Head of caudate nucleus (tissue), 42 donors: ENCODE measurements around the gene ARID1B.

Experiments
- DNase-seq, 42 donors: peaks; one replicate each; pipeline versions ENCODE4 v3.0.0 to v3.0.0-alpha.2; 2020 to 2021; ENCODE audit warnings: mixed read lengths in 7 of 42
- intact Hi-C: fragments of 100-400 bp; cut with DNase I; formaldehyde crosslinking; loops from one replicate; pipeline ENCODE4 v1.15.0; 2022

ARID1B gene

DNA sequence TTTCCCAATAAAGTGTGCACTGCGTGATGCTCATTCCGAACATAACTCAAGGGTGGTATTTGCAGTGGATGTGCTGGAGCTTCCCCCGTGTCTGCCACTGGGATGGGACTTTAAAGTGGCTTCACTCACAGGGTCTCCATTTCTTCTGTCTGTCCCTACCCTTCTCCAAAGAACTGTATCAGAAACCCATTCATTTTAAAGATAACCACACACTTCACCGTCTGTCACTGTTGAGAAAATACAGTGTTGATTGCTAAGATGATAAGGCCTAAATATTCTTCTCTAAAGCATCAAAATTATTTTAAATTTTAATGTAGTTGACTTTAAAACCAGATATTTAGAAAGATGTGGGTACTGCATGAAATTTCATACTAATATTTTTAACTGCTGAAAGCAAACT, 384.7 kb downstream of the ARID1B start:
- intact Hi-C loops = no loop called here
- DNase-seq = no peak

GRCh38 chr6:157162766-157163433, 385.7 kb downstream of the ARID1B start:
- peak in 17 of 42 donors; percentile 21 to 70 (median 46) for DNase-seq
- intact Hi-C loops = no loop called here

GRCh38 chr6:157163434-157164159, 386.4 kb downstream of the ARID1B start:
- intact Hi-C loops = no loop called here
- no peak for DNase-seq

DNA sequence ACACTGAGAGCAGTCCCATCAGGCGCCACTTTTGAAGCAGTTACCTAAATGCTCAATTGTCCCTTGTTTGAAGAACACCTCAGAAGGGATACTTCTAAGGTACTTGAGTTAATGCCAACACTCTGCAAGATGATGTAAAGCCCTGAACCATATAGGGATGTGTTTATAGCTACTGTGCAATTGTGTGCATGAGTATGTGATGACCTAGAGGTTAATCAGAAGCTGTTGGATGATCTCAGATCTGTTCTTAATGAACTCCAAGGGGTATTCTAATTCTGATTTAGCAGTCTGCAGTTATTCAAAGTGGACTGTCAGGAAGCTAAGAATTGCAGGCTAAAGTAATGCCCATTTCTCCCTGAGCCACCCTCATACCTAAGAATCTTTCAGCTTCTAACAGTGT, 387.8 kb downstream of the ARID1B start:
- intact Hi-C loops = no loop called here
- no peak for DNase-seq

GRCh38 chr6:157166784-157167183, 389.6 kb downstream of the ARID1B start:
- DNase-seq = no peak
- intact Hi-C loops = no loop called here

GRCh38 chr6:157167837-157168236, 390.7 kb downstream of the ARID1B start:
- intact Hi-C loops = no loop called here
- DNase-seq = no peak

DNA sequence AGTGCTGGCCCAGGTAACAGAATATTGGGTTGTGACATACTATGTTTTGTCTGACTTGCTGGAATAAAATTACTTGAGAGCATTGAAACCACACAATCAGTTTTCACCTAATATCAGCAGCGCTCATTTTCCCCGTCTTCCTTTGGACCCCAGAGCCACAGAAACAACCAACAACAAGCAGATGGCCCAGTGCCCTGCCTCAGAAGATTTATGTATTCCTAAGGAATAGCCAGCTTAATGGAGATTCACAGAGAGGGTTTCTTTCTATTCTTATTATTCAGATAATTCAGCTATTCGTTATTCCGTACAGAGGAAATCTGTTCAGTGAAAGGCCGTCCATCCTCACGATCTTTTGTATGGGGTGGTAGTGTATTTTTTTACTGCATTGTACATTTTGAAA, 391.3 kb downstream of the ARID1B start:
- no peak for DNase-seq
- intact Hi-C loops = no loop called here

DNA sequence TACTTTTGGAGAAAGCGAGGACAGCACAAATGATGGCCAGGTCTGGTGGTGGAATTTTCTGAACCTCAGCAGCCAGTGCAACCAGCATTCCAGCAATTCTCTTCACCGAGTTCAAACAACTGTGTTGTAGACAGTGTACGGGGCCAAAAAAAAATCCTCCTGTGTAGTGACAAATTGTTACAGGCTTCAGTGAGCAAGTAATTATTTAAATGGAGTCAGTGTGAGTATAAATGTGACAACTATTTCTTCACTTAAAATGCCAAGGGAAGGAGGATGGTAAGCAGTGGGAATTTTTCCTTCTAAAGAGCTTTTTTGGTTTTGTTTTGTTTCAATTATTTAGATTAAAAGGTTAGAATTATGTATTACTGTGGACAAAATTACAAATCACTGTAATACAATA, 392.0 kb downstream of the ARID1B start:
- no peak for DNase-seq
- intact Hi-C loops = no loop called here

- intact Hi-C loops = no loop called here
Measured at GRCh38 chr6:157169656-157170055, 392.5 kb downstream of the ARID1B start.

DNA sequence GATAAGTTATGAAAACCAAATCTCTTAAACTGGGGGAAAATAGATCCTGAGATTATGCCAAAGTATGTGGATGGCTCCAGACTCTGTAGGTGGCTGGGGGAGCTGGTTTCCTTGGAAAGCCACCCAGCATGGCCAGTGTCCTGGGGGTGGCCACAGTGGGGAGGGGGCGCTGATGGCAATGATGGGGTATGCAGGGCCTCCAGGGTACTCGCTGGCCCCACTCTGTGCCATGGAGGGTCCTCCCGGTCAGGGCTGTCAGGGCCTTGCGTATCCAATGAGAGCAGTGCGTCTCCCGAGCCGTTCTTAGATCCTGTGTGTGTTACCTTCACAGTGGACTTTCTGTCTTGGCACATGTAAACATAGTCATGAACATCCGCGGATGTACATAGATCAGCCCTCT, 393.4 kb downstream of the ARID1B start:
- intact Hi-C loops = no loop called here
- DNase-seq = no peak

More at GRCh38 chr6:157169656-157170055, 392.5 kb downstream of the ARID1B start:
- no peak for DNase-seq

- intact Hi-C loops = no loop called here
- no peak for DNase-seq
Measured at GRCh38 chr6:157171801-157172200, 394.6 kb downstream of the ARID1B start.

GRCh38 chr6:157172231-157172701, 395.1 kb downstream of the ARID1B start:
- intact Hi-C loops = no loop called here
- DNase-seq = peak in 6 of 42 donors; percentile 28 to 68 (median 39)

DNA sequence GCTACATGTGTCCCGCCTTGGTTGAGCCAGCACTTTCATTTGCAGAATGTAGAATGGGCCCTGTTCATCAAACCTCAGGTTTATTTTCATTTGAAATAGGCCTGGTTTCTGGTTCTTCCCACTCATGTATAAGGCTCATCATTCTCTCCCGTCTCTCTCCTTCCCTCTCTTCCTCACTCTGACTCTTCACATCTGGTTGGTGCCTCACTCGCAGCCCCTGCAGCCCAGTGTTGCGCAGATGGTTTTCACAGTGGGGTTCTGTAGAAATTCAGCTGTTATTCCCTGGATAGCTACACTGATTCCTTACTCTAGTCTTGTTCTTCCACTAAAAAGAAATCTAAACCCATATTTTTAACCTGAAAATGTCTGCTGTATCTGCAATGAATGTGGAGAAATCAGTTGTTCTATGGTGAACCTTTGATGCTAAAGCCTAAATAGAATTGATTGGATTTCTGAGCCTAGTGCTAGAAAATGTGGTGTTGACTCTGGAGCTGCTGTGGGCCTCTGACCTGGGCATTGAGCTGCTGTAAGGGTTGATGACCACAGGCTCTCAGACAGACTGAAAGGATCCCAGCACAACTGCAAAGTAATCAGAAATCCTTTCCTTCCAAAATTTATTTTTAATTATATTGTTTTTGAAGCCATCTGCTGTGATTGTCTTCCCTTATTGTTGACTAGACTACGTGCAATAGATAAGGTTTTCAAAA, 395.8 kb downstream of the ARID1B start:
- no peak for DNase-seq
- intact Hi-C loops = no loop called here

- intact Hi-C loops = no loop called here
- no peak for DNase-seq
Measured at GRCh38 chr6:157173776-157174175, 396.6 kb downstream of the ARID1B start.

- intact Hi-C loops = no loop called here
- DNase-seq = no peak
Measured at GRCh38 chr6:157174731-157175130, 397.6 kb downstream of the ARID1B start.

- no peak for DNase-seq
- intact Hi-C loops = no loop called here
Measured at GRCh38 chr6:157177731-157178336, 400.7 kb downstream of the ARID1B start.

GRCh38 chr6:157181649-157182048, 404.5 kb downstream of the ARID1B start:
- DNase-seq = no peak
- intact Hi-C loops = loop anchor here (5.0 to 10.0 kb wide), 2 partner anchors 144 to 497 kb away; no protein-coding TSS in a partner anchor

DNA sequence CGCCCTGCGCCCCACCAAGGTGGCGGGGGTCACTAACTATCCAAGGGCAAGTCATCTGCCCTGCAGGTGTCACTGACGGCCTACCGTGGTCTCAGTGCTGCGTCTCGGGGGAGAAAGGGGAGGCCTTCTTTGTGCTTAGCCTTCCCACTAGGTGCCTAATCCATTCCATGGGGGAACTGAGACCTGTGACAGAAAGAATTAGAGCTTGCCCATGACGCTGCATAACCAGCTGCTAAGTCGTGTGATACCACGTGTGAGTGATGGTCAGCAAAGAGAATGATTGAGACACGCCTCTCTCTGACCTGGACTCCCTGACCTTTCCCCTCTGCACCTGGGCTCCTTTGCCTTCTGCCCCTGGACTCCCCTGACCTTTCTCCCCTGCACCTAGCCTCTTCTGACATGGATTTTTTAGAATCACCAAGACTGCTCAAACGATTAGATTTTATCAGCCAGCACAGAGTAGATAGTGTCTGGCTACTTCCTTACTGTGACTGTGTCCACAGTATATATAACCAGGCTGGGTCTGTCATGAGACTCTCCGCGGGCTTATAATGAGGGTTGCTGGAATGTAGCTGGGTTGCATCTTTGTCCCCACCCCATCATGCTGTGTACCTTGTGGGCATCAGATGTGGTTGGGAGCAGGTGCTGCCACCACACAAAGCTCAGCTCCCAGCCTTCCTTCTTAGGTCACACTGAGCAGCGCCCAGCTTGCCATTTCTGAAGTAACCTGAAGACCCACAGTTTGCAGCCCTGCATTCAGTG, 405.5 kb downstream of the ARID1B start:
- intact Hi-C loops = loop anchor here (5.0 to 10.0 kb wide), 2 partner anchors 145 to 498 kb away; no protein-coding TSS in a partner anchor

More for the DNA sequence above, 405.5 kb downstream of the ARID1B start:
- no peak for DNase-seq
